ENCODE measurements around the gene LCNL1.

Gene LCNL1

DNA sequence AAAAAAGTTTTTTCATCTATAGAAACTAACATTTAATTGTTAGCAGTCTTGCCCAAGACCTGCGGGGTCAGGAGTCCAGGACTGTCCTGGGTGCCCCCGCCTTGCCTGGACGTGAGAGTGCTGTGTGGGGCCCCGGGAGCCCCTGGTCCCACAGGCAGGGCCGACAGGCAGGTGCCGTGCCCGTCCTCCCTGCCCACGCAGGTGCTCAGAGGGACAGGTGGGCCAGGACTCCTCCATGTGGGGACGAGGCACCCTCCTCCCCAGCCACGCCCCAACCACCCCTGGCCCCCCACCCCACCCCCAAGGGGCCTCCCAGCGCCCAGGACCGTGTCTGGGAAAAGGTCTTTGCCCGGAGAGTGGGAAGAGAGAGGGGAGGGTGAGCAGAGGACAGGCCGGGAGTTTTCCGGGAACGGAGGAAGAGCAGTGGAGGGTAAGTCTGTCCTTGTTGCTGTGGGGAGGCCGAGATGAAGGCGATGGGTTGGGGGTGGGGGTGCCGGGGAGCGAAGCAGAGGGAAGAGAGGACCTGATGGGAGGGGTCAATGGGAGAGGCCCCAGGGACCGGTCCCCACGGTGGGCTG, 33.5 kb upstream of the LCNL1 start:
- no peaks in the 10 kb centered on the region for H3K9me3 ChIP-seq (ENCODE audit: control insufficient read depth, insufficient read depth, low read length)
- no peak for TF ChIP-seq EZH2phosphoT487 (IDR thresholded peaks at IDR 0.05; ENCODE audit: borderline replicate concordance, low read length)
- TF ChIP-seq, protein P1, sequence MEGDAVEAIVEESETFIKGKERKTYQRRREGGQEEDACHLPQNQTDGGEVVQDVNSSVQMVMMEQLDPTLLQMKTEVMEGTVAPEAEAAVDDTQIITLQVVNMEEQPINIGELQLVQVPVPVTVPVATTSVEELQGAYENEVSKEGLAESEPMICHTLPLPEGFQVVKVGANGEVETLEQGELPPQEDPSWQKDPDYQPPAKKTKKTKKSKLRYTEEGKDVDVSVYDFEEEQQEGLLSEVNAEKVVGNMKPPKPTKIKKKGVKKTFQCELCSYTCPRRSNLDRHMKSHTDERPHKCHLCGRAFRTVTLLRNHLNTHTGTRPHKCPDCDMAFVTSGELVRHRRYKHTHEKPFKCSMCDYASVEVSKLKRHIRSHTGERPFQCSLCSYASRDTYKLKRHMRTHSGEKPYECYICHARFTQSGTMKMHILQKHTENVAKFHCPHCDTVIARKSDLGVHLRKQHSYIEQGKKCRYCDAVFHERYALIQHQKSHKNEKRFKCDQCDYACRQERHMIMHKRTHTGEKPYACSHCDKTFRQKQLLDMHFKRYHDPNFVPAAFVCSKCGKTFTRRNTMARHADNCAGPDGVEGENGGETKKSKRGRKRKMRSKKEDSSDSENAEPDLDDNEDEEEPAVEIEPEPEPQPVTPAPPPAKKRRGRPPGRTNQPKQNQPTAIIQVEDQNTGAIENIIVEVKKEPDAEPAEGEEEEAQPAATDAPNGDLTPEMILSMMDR (IDR thresholded peaks at IDR 0.05; ENCODE audit: low read depth, low read length, poor library complexity, severe bottlenecking) = no peak
- H3K4me2 ChIP-seq (ENCODE audit: low read length) = peak overlapping the region; percentile 91
- no peaks in the 10 kb centered on the region for H3K36me3 ChIP-seq (ENCODE audit: control insufficient read depth, low read length)
- no peaks in the 10 kb centered on the region for H3K27me3 ChIP-seq (ENCODE audit: control insufficient read depth, low read length)
- no peaks in the 10 kb centered on the region for H3K79me2 ChIP-seq (ENCODE audit: control insufficient read depth, low read length)
- H3K4me1 ChIP-seq (ENCODE audit: control insufficient read depth, low read length) = peaks cover 20% of the 10 kb centered on the region
- peak overlapping the region; percentile 79 for H3K4me3 ChIP-seq (ENCODE audit: low read length)
- peak overlapping the region; percentile 59 for H3K27ac ChIP-seq (ENCODE audit: low read depth, low read length)
- H3K9me2 ChIP-seq (replicated peaks; ENCODE audit: control insufficient read depth, low read length) = no peaks in the 10 kb centered on the region
- no peaks in the 10 kb centered on the region for H4K20me1 ChIP-seq (ENCODE audit: control insufficient read depth, insufficient read depth, low read depth, low read length)
- H3F3A ChIP-seq (ENCODE audit: control insufficient read depth, insufficient read depth) = no peaks in the 10 kb centered on the region; the same call in 1 of the 2 replicates

GRCh38 chr9:136949817-136950655, 32.8 kb upstream of the LCNL1 start:
- no peaks in the 10 kb centered on the region for H3K79me2 ChIP-seq (ENCODE audit: control insufficient read depth, low read length)
- TF ChIP-seq, protein P1 (IDR thresholded peaks at IDR 0.05; ENCODE audit: low read depth, low read length, poor library complexity, severe bottlenecking) = peak; percentile 49
- no peak for TF ChIP-seq EZH2phosphoT487 (IDR thresholded peaks at IDR 0.05; ENCODE audit: borderline replicate concordance, low read length)
- H3K9me2 ChIP-seq (replicated peaks; ENCODE audit: control insufficient read depth, low read length) = no peaks in the 10 kb centered on the region
- peak overlapping the region; percentile 91 for H3K4me2 ChIP-seq (ENCODE audit: low read length)
- no peaks in the 10 kb centered on the region; the same call in 1 of the 2 replicates for H3F3A ChIP-seq (ENCODE audit: control insufficient read depth, insufficient read depth)
- H4K20me1 ChIP-seq (ENCODE audit: control insufficient read depth, insufficient read depth, low read depth, low read length) = no peaks in the 10 kb centered on the region
- peak overlapping the region; percentile 59 for H3K27ac ChIP-seq (ENCODE audit: low read depth, low read length)
- H3K9me3 ChIP-seq (ENCODE audit: control insufficient read depth, insufficient read depth, low read length) = no peaks in the 10 kb centered on the region
- H3K27me3 ChIP-seq (ENCODE audit: control insufficient read depth, low read length) = no peaks in the 10 kb centered on the region
- H3K36me3 ChIP-seq (ENCODE audit: control insufficient read depth, low read length) = no peaks in the 10 kb centered on the region
- peak overlapping the region; percentile 79 for H3K4me3 ChIP-seq (ENCODE audit: low read length)
- H3K4me1 ChIP-seq (ENCODE audit: control insufficient read depth, low read length) = peaks cover 17% of the 10 kb centered on the region

DNA sequence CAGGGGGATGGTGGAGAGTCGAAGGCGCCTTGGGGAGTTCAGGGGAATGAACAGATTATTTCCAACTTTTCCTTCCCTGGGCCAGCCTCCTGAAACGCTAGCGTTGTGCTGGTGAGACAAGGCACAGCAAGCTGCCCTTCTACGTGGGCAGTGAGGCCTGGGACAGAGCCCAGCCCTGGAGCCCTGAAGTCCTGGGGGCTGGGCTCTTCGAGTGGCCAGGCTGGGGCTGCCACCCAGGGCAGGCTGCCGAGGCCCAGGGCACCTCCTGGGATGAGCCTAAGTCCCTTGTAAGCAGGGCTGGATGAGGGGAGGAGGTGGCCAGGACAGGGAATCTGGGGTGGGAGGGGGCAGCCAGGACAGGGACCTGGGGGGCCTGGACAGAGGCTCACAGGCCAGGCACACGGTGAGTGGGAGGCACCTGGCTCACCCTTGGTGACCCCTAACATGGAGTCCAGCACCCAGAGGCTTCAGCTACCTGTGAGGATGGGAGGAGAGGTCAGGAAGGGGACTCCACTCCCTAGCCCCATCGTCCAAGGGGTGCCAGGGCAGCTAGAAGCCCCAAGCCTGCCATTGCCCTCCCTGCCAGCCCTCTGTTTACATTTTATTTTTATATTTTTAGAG, 32.0 kb upstream of the LCNL1 start:
- H3K27me3 ChIP-seq (ENCODE audit: control insufficient read depth, low read length) = no peaks in the 10 kb centered on the region
- TF ChIP-seq, protein P1 (IDR thresholded peaks at IDR 0.05; ENCODE audit: low read depth, low read length, poor library complexity, severe bottlenecking) = no peak
- TF ChIP-seq EZH2phosphoT487 (IDR thresholded peaks at IDR 0.05; ENCODE audit: borderline replicate concordance, low read length) = no peak
- peak overlapping the region; percentile 91 for H3K4me2 ChIP-seq (ENCODE audit: low read length)
- H3K79me2 ChIP-seq (ENCODE audit: control insufficient read depth, low read length) = no peaks in the 10 kb centered on the region
- peak overlapping the region; percentile 79 for H3K4me3 ChIP-seq (ENCODE audit: low read length)
- H4K20me1 ChIP-seq (ENCODE audit: control insufficient read depth, insufficient read depth, low read depth, low read length) = no peaks in the 10 kb centered on the region
- H3K4me1 ChIP-seq (ENCODE audit: control insufficient read depth, low read length) = peaks cover 15% of the 10 kb centered on the region
- no peaks in the 10 kb centered on the region for H3K9me2 ChIP-seq (replicated peaks; ENCODE audit: control insufficient read depth, low read length)
- no peaks in the 10 kb centered on the region for H3K9me3 ChIP-seq (ENCODE audit: control insufficient read depth, insufficient read depth, low read length)
- H3F3A ChIP-seq (ENCODE audit: control insufficient read depth, insufficient read depth) = no peaks in the 10 kb centered on the region; the same call in 1 of the 2 replicates
- H3K27ac ChIP-seq (ENCODE audit: low read depth, low read length) = peak overlapping the region; percentile 59
- H3K36me3 ChIP-seq (ENCODE audit: control insufficient read depth, low read length) = no peaks in the 10 kb centered on the region

Data from DOHH2 (cell line).